NK-92 (cell line): ENCODE data around the gene HEMK1.

Source experiments
- DNase-seq: peaks from one replicate; lab custom pipeline; 2025; ENCODE audit not compliant: unreplicated experiment; lab: John Stamatoyannopoulos, UW

HEMK1 gene

GRCh38 chr3:50573566-50574443 lies 4.5 kb downstream of the HEMK1 start:
- no peak for DNase-seq

- DNase-seq = no peak
Measured at GRCh38 chr3:50574444-50574831, 5.1 kb downstream of the HEMK1 start.

- DNase-seq = no peak
Measured at GRCh38 chr3:50575372-50575771, 6.0 kb downstream of the HEMK1 start.

- no peak for DNase-seq
Measured at GRCh38 chr3:50577348-50577747, 8.0 kb downstream of the HEMK1 start.

- DNase-seq = no peak
Measured at GRCh38 chr3:50580683-50581458, 11.5 kb downstream of the HEMK1 start.

GRCh38 chr3:50581459-50581842 lies 12.1 kb downstream of the HEMK1 start:
- no peak for DNase-seq

GRCh38 chr3:50582083-50582482 lies 12.8 kb downstream of the HEMK1 start:
- DNase-seq = no peak

GRCh38 chr3:50583897-50584296 lies 14.6 kb downstream of the HEMK1 start:
- no peak for DNase-seq

- DNase-seq = no peak
Measured at GRCh38 chr3:50584391-50584790, 15.1 kb downstream of the HEMK1 start.

GRCh38 chr3:50585919-50586762 lies 16.8 kb downstream of the HEMK1 start:
- no peak for DNase-seq

- no peak for DNase-seq
Measured at GRCh38 chr3:50586763-50587070, 17.4 kb downstream of the HEMK1 start.

- no peak for DNase-seq
Measured at GRCh38 chr3:50587373-50587772, 18.1 kb downstream of the HEMK1 start.

GRCh38 chr3:50587806-50588758 lies 18.8 kb downstream of the HEMK1 start:
- no peak for DNase-seq

GRCh38 chr3:50588759-50589433 lies 19.6 kb downstream of the HEMK1 start:
- DNase-seq = no peak

- no peak for DNase-seq
Measured at GRCh38 chr3:50591196-50591741, 21.9 kb downstream of the HEMK1 start.

GRCh38 chr3:50592568-50592967 lies 23.2 kb downstream of the HEMK1 start:
- DNase-seq = no peak

GRCh38 chr3:50594253-50594785 lies 25.0 kb downstream of the HEMK1 start:
- no peak for DNase-seq

GRCh38 chr3:50599115-50599715 lies 29.9 kb downstream of the HEMK1 start:
- no peak for DNase-seq

- no peak for DNase-seq
Measured at GRCh38 chr3:50599716-50600118, 30.4 kb downstream of the HEMK1 start.
